MM.1S (cell line): ENCODE data around the gene ANKZF1.

Source experiments
- DNase-seq: peaks from one replicate; pipeline ENCODE4 v3.0.0-alpha.2; 2015
- H2AFZ ChIP-seq: fragments of 300-600 bp; sonication (generic); 2 replicates; pipeline ENCODE4 v1.6.0; 2016; ENCODE audit warnings: antibody characterized with exemption, low read length
- H3F3A ChIP-seq: fragments of 300-600 bp; sonication (generic); 2 replicates; pipeline ENCODE4 v1.6.1; 2016; ENCODE audit warnings: mild to moderate bottlenecking, antibody characterized with exemption, low read length, moderate library complexity, mixed read lengths; ENCODE audit not compliant: insufficient read depth
- H3K27ac ChIP-seq: fragments of 300-600 bp; sonication (generic); 2 replicates; pipeline ENCODE4 v1.5.1; 2016; ENCODE audit warnings: mild to moderate bottlenecking, low read length
- H3K27me3 ChIP-seq: fragments of 300-600 bp; sonication (generic); replicated peaks from 2 replicates; pipeline ENCODE4 v1.6.0; 2016; ENCODE audit warnings: low read length; ENCODE audit not compliant: insufficient read depth
- H3K36me3 ChIP-seq: fragments of 300-600 bp; sonication (generic); replicated peaks from 2 replicates; pipeline ENCODE4 v1.6.1; 2016; ENCODE audit warnings: mild to moderate bottlenecking, low read length, mixed read lengths; ENCODE audit not compliant: insufficient read depth
- H3K4me1 ChIP-seq: fragments of 300-600 bp; sonication (generic); 2 replicates; pipeline ENCODE4 v1.6.1; 2016; ENCODE audit warnings: low read length, mixed read lengths
- H3K4me2 ChIP-seq: fragments of 300-600 bp; sonication (generic); 2 replicates; pipeline ENCODE4 v1.6.0; 2016; ENCODE audit warnings: low read depth, low read length
- H3K4me3 ChIP-seq: fragments of 300-600 bp; sonication (generic); 2 replicates; pipeline ENCODE4 v1.5.1; 2016; ENCODE audit warnings: low read length, mixed read lengths
- H3K79me2 ChIP-seq: fragments of 300-600 bp; sonication (generic); 2 replicates; pipeline ENCODE4 v1.6.1; 2016; ENCODE audit warnings: mixed run types, low read length, mixed read lengths
- H3K9ac ChIP-seq: fragments of 300-600 bp; sonication (generic); 2 replicates; pipeline ENCODE4 v1.6.1; 2016; ENCODE audit warnings: low read length, mixed read lengths
- H3K9me2 ChIP-seq: fragments of 300-600 bp; sonication (generic); replicated peaks from 2 replicates; pipeline ENCODE4 v1.6.1; 2016; ENCODE audit warnings: mild to moderate bottlenecking, low read length, mixed read lengths; ENCODE audit not compliant: insufficient read depth
- H3K9me3 ChIP-seq: fragments of 300-600 bp; sonication (generic); replicated peaks from 2 replicates; pipeline ENCODE4 v1.6.1; 2016; ENCODE audit warnings: mild to moderate bottlenecking, low read length, mixed read lengths; ENCODE audit not compliant: insufficient read depth
- H4K20me1 ChIP-seq: fragments of 300-600 bp; sonication (generic); 2 replicates; pipeline ENCODE4 v1.6.1; 2016; ENCODE audit warnings: mild to moderate bottlenecking, low read length, moderate library complexity, mixed read lengths; ENCODE audit not compliant: insufficient read depth
- EZH2 ChIP-seq: fragments of 300-600 bp; sonication (generic); optimal IDR thresholded peaks from 2 replicates; pipeline ENCODE3; 2017; ENCODE audit warnings: low read depth, mild to moderate bottlenecking, antibody characterized with exemption, low read length, mixed read lengths
- EZH2phosphoT487 ChIP-seq: fragments of 300-600 bp; sonication (generic); IDR thresholded peaks from 2 replicates; pipeline ENCODE4 v1.6.1; 2018; ENCODE audit warnings: antibody characterized with exemption, low read length
- TF ChIP-seq, protein P1 (sequence below): fragments of 300-600 bp; sonication (generic); IDR thresholded peaks from 2 replicates; pipeline ENCODE4 v1.5.1; 2016; ENCODE audit warnings: antibody characterized with exemption, low read length, mixed read lengths

ANKZF1 gene

DNA sequence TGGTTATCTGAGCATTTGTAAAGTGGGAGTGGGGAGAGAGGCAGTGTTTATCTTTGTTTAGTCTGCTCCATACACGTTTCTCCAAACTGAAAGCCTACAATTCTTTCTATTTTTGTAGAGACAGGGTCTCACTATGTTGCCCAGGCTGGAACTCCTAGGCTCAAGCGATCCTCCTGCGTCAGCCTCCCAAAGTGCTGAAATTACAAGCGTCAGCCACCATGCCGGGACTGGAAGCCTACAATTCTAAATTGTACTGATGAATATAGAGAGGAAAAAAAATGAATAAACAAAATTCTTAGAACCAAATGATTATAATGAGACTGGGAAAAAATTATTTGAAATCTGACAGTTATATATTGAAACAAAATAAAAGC, 24.5 kb upstream of the ANKZF1 start:
- Histone ChIP-seq H3K9me3 (no peaks in the 10 kb centered on the region), H3K4me3 (no peak overlapping the region), H3F3A (peaks cover 13% of the 10 kb centered on the region), H3K36me3 (no peaks in the 10 kb centered on the region), H3K79me2 (peaks cover 12% of the 10 kb centered on the region; the same call in 1 of the 2 replicates), H2AFZ (no peak overlapping the region), H3K27me3 (no peaks in the 10 kb centered on the region), H3K4me2 (no peak overlapping the region), H3K27ac (no peak overlapping the region), H3K4me1 (peaks cover 10% of the 10 kb centered on the region; the same call in 1 of the 2 replicates), H3K9me2 (no peaks in the 10 kb centered on the region), H4K20me1 (no peaks in the 10 kb centered on the region), H3K9ac (no peak overlapping the region)
- TF ChIP-seq, protein P1, sequence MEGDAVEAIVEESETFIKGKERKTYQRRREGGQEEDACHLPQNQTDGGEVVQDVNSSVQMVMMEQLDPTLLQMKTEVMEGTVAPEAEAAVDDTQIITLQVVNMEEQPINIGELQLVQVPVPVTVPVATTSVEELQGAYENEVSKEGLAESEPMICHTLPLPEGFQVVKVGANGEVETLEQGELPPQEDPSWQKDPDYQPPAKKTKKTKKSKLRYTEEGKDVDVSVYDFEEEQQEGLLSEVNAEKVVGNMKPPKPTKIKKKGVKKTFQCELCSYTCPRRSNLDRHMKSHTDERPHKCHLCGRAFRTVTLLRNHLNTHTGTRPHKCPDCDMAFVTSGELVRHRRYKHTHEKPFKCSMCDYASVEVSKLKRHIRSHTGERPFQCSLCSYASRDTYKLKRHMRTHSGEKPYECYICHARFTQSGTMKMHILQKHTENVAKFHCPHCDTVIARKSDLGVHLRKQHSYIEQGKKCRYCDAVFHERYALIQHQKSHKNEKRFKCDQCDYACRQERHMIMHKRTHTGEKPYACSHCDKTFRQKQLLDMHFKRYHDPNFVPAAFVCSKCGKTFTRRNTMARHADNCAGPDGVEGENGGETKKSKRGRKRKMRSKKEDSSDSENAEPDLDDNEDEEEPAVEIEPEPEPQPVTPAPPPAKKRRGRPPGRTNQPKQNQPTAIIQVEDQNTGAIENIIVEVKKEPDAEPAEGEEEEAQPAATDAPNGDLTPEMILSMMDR = no peak
- TF ChIP-seq EZH2 = no peak
- no peak for TF ChIP-seq EZH2phosphoT487
- DNase-seq = no peak

DNA sequence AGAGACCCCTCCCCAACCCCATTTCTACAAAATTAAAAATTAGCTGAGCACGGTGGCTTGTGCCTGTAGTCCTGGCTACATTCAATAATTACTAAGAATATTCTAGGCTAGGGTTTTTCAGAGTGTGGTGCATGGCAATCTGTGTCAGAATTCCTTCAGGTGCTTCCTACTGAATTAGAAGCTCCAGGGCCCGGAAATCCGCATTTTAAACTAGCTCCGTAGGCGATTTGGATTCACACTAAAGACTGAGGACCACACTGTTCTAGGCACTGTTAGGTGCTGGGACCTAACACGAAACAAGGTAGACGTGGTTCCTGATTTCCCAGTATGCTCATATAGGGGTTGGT, 23.7 kb upstream of the ANKZF1 start:
- peaks cover 12% of the 10 kb centered on the region; the same call in 1 of the 2 replicates for H3K79me2 ChIP-seq
- H3K9ac ChIP-seq = peak overlapping the region; percentile 78
- peak overlapping the region; percentile 52 for H2AFZ ChIP-seq
- peaks cover 10% of the 10 kb centered on the region; the same call in 1 of the 2 replicates for H3K4me1 ChIP-seq
- H3K36me3 ChIP-seq = no peaks in the 10 kb centered on the region
- H3F3A ChIP-seq = peaks cover 13% of the 10 kb centered on the region
- TF ChIP-seq EZH2phosphoT487 = no peak
- TF ChIP-seq, protein P1 = no peak
- TF ChIP-seq EZH2 = no peak
- H4K20me1 ChIP-seq = no peaks in the 10 kb centered on the region
- peak overlapping the region; percentile 84 for H3K4me3 ChIP-seq
- H3K9me2 ChIP-seq = no peaks in the 10 kb centered on the region
- no peaks in the 10 kb centered on the region for H3K9me3 ChIP-seq
- peak overlapping the region; percentile 70 for H3K4me2 ChIP-seq
- peak overlapping the region; percentile 79; the same call in 1 of the 2 replicates for H3K27ac ChIP-seq
- no peak for DNase-seq
- no peaks in the 10 kb centered on the region for H3K27me3 ChIP-seq

DNA sequence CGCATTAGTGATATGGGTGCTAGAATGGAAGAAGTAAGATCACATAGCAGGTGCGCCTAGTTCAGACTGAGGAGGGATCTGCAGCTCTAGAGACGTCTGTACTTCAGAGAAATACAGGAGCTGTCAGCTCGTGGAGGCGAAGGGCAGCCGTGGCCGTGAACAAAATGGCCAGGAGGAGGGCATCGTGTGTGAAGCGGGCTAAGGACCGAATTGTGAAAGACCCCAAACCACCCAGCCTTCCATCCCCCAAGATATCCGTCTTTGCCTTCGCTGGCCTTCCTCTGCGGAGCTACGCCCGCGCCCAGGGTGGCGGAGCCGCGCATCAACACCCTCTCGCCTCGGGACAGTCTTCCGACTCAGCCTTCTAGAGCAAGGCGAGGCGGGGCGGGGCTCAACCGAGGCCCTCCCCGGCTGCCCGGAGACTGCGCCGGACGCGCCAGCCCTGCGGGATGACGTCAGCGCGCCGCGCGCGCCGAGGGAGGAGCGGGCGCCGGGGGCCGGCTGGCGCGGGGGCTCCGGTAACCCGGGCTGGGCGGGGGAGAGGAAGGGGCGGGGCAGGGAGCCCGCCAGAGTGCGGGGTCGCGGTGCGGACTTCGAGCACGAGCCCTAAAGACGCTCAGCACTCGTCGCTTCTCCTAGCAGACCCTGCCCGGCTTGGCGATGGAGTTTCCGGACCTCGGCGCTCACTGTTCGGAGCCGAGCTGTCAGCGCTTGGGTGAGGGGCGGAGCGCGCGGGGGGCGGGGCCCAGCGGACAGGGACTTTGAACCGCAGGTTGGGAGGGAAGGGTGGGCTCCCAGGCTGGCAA, 23.1 kb upstream of the ANKZF1 start, which contains the start of gene ZFAND2B:
ZFAND2B (plus strand) TSS at position 455 of the 806 bp plus-strand sequence; CDS start at position 661, 206 bp downstream.
- Histone ChIP-seq H3F3A (peaks cover 13% of the 10 kb centered on the region), H3K27me3 (no peaks in the 10 kb centered on the region), H3K4me1 (peaks cover 10% of the 10 kb centered on the region; the same call in 1 of the 2 replicates), H3K36me3 (no peaks in the 10 kb centered on the region), H3K27ac (peak within 1 kb of the TSS; percentile 79), H3K9me2 (no peaks in the 10 kb centered on the region), H4K20me1 (no peaks in the 10 kb centered on the region), H3K4me2 (peak within 1 kb of the TSS; percentile 88), H3K9me3 (no peaks in the 10 kb centered on the region), H3K79me2 (peaks cover 12% of the 10 kb centered on the region; the same call in 1 of the 2 replicates), H3K9ac (peak within 1 kb of the TSS; percentile 81), H3K4me3 (peak within 1 kb of the TSS; percentile 84), H2AFZ (peak within 1 kb of the TSS; percentile 82)
- DNase-seq = peak; percentile 96
- TF ChIP-seq EZH2phosphoT487 (no peak), EZH2 (no peak)
- TF ChIP-seq, protein P1 = no peak
